GM19397 (cell line): ENCODE measurements around the gene STPG1.

Experiments
- ATAC-seq: cut with Tn5 transposase; IDR thresholded peaks from one replicate; pipeline ENCODE4 v1.9.1; 2021; ENCODE audit warnings: mild to moderate bottlenecking, moderate library complexity; ENCODE audit not compliant: unreplicated experiment

The STPG1 gene

GRCh38 chr1:24374891-24375786, 38.4 kb downstream of the STPG1 start:
- ATAC-seq: no peak

GRCh38 chr1:24373710-24374109, 39.9 kb downstream of the STPG1 start:
- ATAC-seq: no peak

GRCh38 chr1:24373044-24373443, 40.5 kb downstream of the STPG1 start:
- ATAC-seq: no peak

GRCh38 chr1:24369801-24370200, 43.8 kb downstream of the STPG1 start:
- no peak for ATAC-seq

- ATAC-seq: no peak
These were observed 44.4 kb downstream of the STPG1 start for GRCh38 chr1:24369199-24369598.

GRCh38 chr1:24366707-24367106, 46.9 kb downstream of the STPG1 start:
- ATAC-seq: no peak

GRCh38 chr1:24364975-24365678, 48.5 kb downstream of the STPG1 start:
- ATAC-seq: no peak

- ATAC-seq: no peak
These were observed 49.0 kb downstream of the STPG1 start for GRCh38 chr1:24364605-24364974.

GRCh38 chr1:24363994-24364393, 49.6 kb downstream of the STPG1 start:
- ATAC-seq: no peak

GRCh38 chr1:24362982-24363614, 50.5 kb downstream of the STPG1 start:
- ATAC-seq: no peak

- no peak for ATAC-seq
These were observed 51.2 kb downstream of the STPG1 start for GRCh38 chr1:24362396-24362795.

- no peak for ATAC-seq
These were observed 51.8 kb downstream of the STPG1 start for GRCh38 chr1:24361811-24362210.

GRCh38 chr1:24360681-24361080, 52.9 kb downstream of the STPG1 start:
- ATAC-seq: no peak

- ATAC-seq: no peak
These were observed 56.5 kb downstream of the STPG1 start for GRCh38 chr1:24357038-24357437.

GRCh38 chr1:24355466-24355865, 58.1 kb downstream of the STPG1 start:
- no peak for ATAC-seq

GRCh38 chr1:24353292-24353891, 60.2 kb downstream of the STPG1 start:
- ATAC-seq: no peak

GRCh38 chr1:24351918-24352627, 61.5 kb downstream of the STPG1 start:
- ATAC-seq: no peak

GRCh38 chr1:24351247-24351646, 62.3 kb downstream of the STPG1 start:
- ATAC-seq: no peak

- no peak for ATAC-seq
These were observed 63.7 kb downstream of the STPG1 start for GRCh38 chr1:24349891-24350290.

GRCh38 chr1:24348196-24348595, 65.4 kb downstream of the STPG1 start:
- ATAC-seq: no peak
